GM19452 (cell line): ENCODE data around the gene AP5M1.
A peak's percentile ranks its signal among the peaks of the same experiment; 100 is the strongest.
"Not testable (repeated sequence)": the region's sequence is repeated elsewhere in the genome, so short reads cannot be mapped to it uniquely, and the experiment has no call there.

ENCODE experiments used
- ATAC-seq: cut with Tn5 transposase; IDR thresholded peaks from one replicate; pipeline ENCODE4 v1.9.1; 2021; ENCODE audit not compliant: unreplicated experiment

Gene AP5M1

GRCh38 chr14:57268161-57269069 is at the start of gene AP5M1, which contains the start of gene EXOC5:
Gene AP5M1 (plus strand): TSS chr14:57268971. CDS start chr14:57269315, 344 bp downstream.
Gene EXOC5 (minus strand): TSS chr14:57268905. CDS start chr14:57268648, 257 bp downstream.
- peak; percentile 82 for ATAC-seq

- ATAC-seq: no peak
Measured at GRCh38 chr14:57221931-57222330, 46.8 kb upstream of the AP5M1 start.

- ATAC-seq: no peak
Measured at GRCh38 chr14:57227083-57227482, 41.7 kb upstream of the AP5M1 start.

- not testable (repeated sequence) for ATAC-seq
Measured at GRCh38 chr14:57228320-57228719, 40.5 kb upstream of the AP5M1 start.

GRCh38 chr14:57232006-57232405 is 36.8 kb upstream of the AP5M1 start:
- no peak for ATAC-seq

- ATAC-seq: not testable (repeated sequence)
Measured at GRCh38 chr14:57240115-57240514, 28.7 kb upstream of the AP5M1 start.

- no peak for ATAC-seq
Measured at GRCh38 chr14:57243320-57243719, 25.5 kb upstream of the AP5M1 start.

- no peak for ATAC-seq
Measured at GRCh38 chr14:57244106-57244505, 24.7 kb upstream of the AP5M1 start.

GRCh38 chr14:57245941-57246340 is 22.8 kb upstream of the AP5M1 start:
- no peak for ATAC-seq

GRCh38 chr14:57246933-57247657 is 21.7 kb upstream of the AP5M1 start:
- no peak for ATAC-seq

GRCh38 chr14:57254884-57255283 is 13.9 kb upstream of the AP5M1 start:
- peak; percentile 55 for ATAC-seq

GRCh38 chr14:57258221-57258620 is 10.6 kb upstream of the AP5M1 start:
- ATAC-seq: not testable (repeated sequence)

- no peak for ATAC-seq
Measured at GRCh38 chr14:57259672-57260071, 9.1 kb upstream of the AP5M1 start.

- ATAC-seq: no peak
Measured at GRCh38 chr14:57261604-57262003, 7.2 kb upstream of the AP5M1 start.

GRCh38 chr14:57262117-57262516 is 6.7 kb upstream of the AP5M1 start:
- ATAC-seq: no peak

- no peak for ATAC-seq
Measured at GRCh38 chr14:57266065-57266464, 2.7 kb upstream of the AP5M1 start.

- no peak for ATAC-seq
Measured at GRCh38 chr14:57273236-57273635, 4.5 kb downstream of the AP5M1 start.

- ATAC-seq: no peak
Measured at GRCh38 chr14:57274551-57274950, 5.8 kb downstream of the AP5M1 start.

- ATAC-seq: no peak
Measured at GRCh38 chr14:57275023-57275664, 6.4 kb downstream of the AP5M1 start.

- ATAC-seq: no peak
Measured at GRCh38 chr14:57277062-57277461, 8.3 kb downstream of the AP5M1 start.

GRCh38 chr14:57287745-57288144 is 19.0 kb downstream of the AP5M1 start:
- no peak for ATAC-seq
